ENCODE data around the gene FGF21. TPM values are rescaled to one million over a fixed set of nuclear protein-coding genes. Genes with fewer than 3 reads are reported as not detected.

Gene FGF21
- polyA plus RNA-seq, 4 donors, result not detected

Other genes starting within 250 kb of the FGF21 start
- 1 to 10 TPM in 3 of 4 donors, under 1 TPM in 1; 0.41 to 5.3 (median 2.0) TPM for gene LMTK3, start 243.7 kb upstream of the FGF21 start, polyA plus RNA-seq (ENCODE audit: insufficient read length in 4 of 4)
- under 1 TPM; 0.10 to 0.60 (median 0.39) TPM for gene SULT2B1, start 203.4 kb upstream of the FGF21 start, polyA plus RNA-seq (ENCODE audit: insufficient read length in 4 of 4)
- gene SPACA4, start 148.8 kb upstream of the FGF21 start, polyA plus RNA-seq (ENCODE audit: insufficient read length in 4 of 4), result under 1 TPM in 1 of 4 donors, not detected in 3; 0.15 TPM
- gene FAM83E, start 140.4 kb upstream of the FGF21 start, polyA plus RNA-seq (ENCODE audit: insufficient read length in 4 of 4), result 1 to 10 TPM in 2 of 4 donors, under 1 TPM in 1, not detected in 1; 0.79 to 3.4 (median 1.9) TPM
- 1,000 to 10,000 TPM; 1,033 to 1,349 (median 1,082) TPM for gene RPL18, start 136.3 kb upstream of the FGF21 start, polyA plus RNA-seq (ENCODE audit: insufficient read length in 4 of 4)
- gene SPHK2, start 136.0 kb upstream of the FGF21 start, polyA plus RNA-seq (ENCODE audit: insufficient read length in 4 of 4), result 10 to 100 TPM in 3 of 4 donors, 1 to 10 TPM in 1; 8.4 to 34.8 (median 17.7) TPM
- 10 to 100 TPM in 3 of 4 donors, 1 to 10 TPM in 1; 9.8 to 17.3 (median 13.9) TPM for gene DBP, start 118.1 kb upstream of the FGF21 start, polyA plus RNA-seq (ENCODE audit: insufficient read length in 4 of 4)
- gene CA11, start 109.3 kb upstream of the FGF21 start, polyA plus RNA-seq (ENCODE audit: insufficient read length in 4 of 4), result 10 to 100 TPM; 18.2 to 58.7 (median 27.4) TPM
- 1 to 10 TPM in 2 of 4 donors, under 1 TPM in 2; 0.83 to 1.9 (median 1.2) TPM for gene NTN5, start 82.5 kb upstream of the FGF21 start, polyA plus RNA-seq (ENCODE audit: insufficient read length in 4 of 4)
- gene FUT2, start 59.6 kb upstream of the FGF21 start, polyA plus RNA-seq (ENCODE audit: insufficient read length in 4 of 4), result 1 to 10 TPM; 1.3 to 4.5 (median 2.5) TPM
- 10 to 100 TPM in 1 of 4 donors, 1 to 10 TPM in 3; 4.5 to 13.3 (median 8.5) TPM for gene MAMSTR, start 35.8 kb upstream of the FGF21 start, polyA plus RNA-seq (ENCODE audit: insufficient read length in 4 of 4)
- 10 to 100 TPM; 11.5 to 17.3 (median 13.1) TPM for gene RASIP1, start 14.9 kb upstream of the FGF21 start, polyA plus RNA-seq (ENCODE audit: insufficient read length in 4 of 4)
- under 1 TPM; 0.08 to 0.53 (median 0.37) TPM for gene IZUMO1, start 8.6 kb upstream of the FGF21 start, polyA plus RNA-seq (ENCODE audit: insufficient read length in 4 of 4)
- gene FUT1, start 2.9 kb upstream of the FGF21 start, polyA plus RNA-seq (ENCODE audit: insufficient read length in 4 of 4), result 1 to 10 TPM in 3 of 4 donors, under 1 TPM in 1; 0.67 to 3.5 (median 3.2) TPM
- gene BCAT2, start 55.5 kb downstream of the FGF21 start, polyA plus RNA-seq (ENCODE audit: insufficient read length in 4 of 4), result 10 to 100 TPM; 19.5 to 58.6 (median 32.0) TPM
- 10 to 100 TPM in 3 of 4 donors, 1 to 10 TPM in 1; 8.3 to 38.2 (median 26.3) TPM for gene HSD17B14, start 81.0 kb downstream of the FGF21 start, polyA plus RNA-seq (ENCODE audit: insufficient read length in 4 of 4)
- gene PLEKHA4, start 113.1 kb downstream of the FGF21 start, polyA plus RNA-seq (ENCODE audit: insufficient read length in 4 of 4), result 10 to 100 TPM; 19.8 to 60.5 (median 27.7) TPM
- gene PPP1R15A, start 116.9 kb downstream of the FGF21 start, polyA plus RNA-seq (ENCODE audit: insufficient read length in 4 of 4), result 100 to 1,000 TPM in 1 of 4 donors, 10 to 100 TPM in 3; 30.6 to 343 (median 32.6) TPM
- gene TULP2, start 143.2 kb downstream of the FGF21 start, polyA plus RNA-seq (ENCODE audit: insufficient read length in 4 of 4), result 1 to 10 TPM in 3 of 4 donors, under 1 TPM in 1; 0.60 to 1.5 (median 1.3) TPM
- 100 to 1,000 TPM; 223 to 314 (median 261) TPM for gene NUCB1, start 144.8 kb downstream of the FGF21 start, polyA plus RNA-seq (ENCODE audit: insufficient read length in 4 of 4)
- 1 to 10 TPM; 1.6 to 8.0 (median 6.5) TPM for gene DHDH, start 178.2 kb downstream of the FGF21 start, polyA plus RNA-seq (ENCODE audit: insufficient read length in 4 of 4)
- gene BAX, start 199.4 kb downstream of the FGF21 start, polyA plus RNA-seq (ENCODE audit: insufficient read length in 4 of 4), result 10 to 100 TPM; 49.6 to 83.8 (median 71.4) TPM
- gene FTL, start 209.8 kb downstream of the FGF21 start, polyA plus RNA-seq (ENCODE audit: insufficient read length in 4 of 4), result 1,000 to 10,000 TPM; 1,558 to 2,525 (median 2,184) TPM
- gene GYS1, start 237.8 kb downstream of the FGF21 start, polyA plus RNA-seq (ENCODE audit: insufficient read length in 4 of 4), result 10 to 100 TPM; 24.0 to 50.7 (median 39.6) TPM
- 10 to 100 TPM; 51.0 to 91.7 (median 79.3) TPM for gene RUVBL2, start 238.4 kb downstream of the FGF21 start, polyA plus RNA-seq (ENCODE audit: insufficient read length in 4 of 4)

All from left renal pelvis (tissue), 4 donors.